Stimulated activated CD8-positive, alpha-beta memory T cell treated with anti-CD3 and anti-CD28 coated beads, Interleukin-15, amount 100 ng/mL, for 48 hours (primary cell): Measurements from ENCODE around the gene KLF2.

Experiments used
- DNase-seq, 2 donors: peaks; one replicate each; pipeline ENCODE4 v3.0.0-alpha.2; 2020; ENCODE audit warnings: low read depth in 2 of 2

KLF2 gene

DNA sequence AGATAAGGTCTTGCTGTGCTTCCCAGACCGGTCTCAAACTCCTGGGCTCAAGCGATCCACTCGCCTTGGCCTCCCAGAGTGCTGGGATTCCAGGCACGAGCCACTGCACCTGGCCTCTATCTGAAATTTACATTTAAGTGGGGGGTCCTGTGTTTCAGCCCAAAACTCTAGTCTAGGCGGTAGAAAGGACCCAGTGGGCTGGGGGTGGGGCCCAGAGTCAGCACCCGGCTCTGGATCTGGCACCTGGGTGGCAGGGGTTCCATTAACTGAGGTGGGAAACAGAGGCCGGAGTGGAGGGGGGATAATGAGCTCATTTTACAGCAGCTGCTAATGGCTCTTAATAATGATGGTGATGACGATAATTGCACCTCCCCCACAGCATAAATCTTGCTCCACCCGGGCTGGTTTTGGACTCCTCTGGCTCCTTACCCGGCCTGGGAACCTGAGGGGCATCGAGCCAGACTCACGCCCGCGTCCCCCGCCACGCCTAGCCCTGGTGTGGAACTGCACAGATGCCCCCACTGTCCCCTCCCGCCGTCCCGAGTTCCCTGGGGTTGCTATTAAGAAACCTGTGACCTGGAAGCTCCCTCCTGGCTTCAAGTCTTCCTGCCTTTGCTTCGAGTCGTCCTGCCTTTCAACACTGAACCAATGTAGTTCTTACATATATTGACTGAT, 17.8 kb upstream of the KLF2 start:
- DNase-seq = no peak

DNA sequence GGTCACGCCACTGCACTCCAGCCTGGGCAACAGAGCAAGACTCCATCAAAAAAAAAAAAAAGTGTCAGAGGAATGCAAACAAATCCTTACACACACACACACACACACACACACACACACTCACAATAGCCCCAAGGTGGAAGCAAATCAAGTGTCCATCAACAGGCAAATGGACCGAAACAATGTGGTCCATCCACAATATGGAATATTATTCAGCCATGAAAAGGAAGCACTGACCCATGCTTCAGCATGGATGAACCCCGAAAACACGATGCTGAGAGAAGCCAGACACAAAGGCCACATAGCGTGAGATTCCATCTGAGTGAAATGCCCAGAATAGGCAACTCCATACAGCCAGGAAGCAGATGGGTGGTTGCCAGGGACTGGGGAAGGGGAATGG, 16.5 kb upstream of the KLF2 start:
- DNase-seq = no peak

DNA sequence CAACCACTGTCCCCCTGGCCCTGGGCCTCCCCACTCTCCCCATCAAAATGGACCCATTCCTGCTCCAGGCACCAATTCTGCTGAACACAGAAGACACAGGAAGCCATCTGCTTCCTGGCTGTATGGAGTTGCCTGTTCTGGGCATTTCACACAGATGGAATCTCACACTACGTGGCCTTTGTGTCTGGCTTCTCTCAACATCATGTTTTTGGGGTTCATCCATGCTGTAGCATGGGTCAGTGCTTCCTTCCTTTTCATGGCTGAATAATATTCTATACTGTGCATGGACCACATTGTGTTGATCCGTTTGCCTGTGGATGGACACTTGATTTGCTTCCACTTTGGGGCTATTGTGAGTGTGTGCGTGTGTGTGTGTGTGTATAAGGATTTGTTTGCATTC, 15.0 kb upstream of the KLF2 start:
- no peak for DNase-seq

DNA sequence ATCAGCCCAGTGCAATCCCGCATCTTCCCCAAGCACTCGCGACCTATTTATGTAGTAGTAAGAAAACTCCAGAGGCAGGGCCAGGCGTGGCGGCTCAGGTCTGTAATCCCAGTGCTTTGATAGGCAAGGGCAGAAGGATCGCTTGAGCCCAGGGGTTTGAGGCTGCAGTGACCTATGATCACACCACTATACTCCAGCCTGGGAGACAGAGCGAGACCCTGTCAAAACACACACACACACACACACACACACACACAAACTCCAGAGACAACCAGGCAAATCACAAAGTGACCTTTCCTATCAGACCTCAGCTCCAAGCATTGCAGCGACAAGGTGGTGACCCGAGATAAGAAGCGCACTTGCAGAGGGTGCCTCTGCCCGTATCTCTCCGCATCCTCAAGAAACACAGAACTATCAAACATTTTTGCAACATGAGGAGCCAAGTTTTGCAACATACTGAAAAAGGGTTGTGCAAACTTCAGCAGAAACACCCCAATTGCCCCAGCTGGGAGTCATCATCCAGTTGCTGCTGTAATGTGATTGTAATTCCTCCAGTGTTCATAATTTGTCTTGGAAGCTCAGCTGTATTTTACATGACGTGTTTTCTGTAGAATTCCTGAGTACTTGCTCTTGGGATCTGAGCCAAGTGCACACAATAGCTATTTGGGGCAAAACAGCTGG, 8.7 kb upstream of the KLF2 start:
- DNase-seq = no peak

DNA sequence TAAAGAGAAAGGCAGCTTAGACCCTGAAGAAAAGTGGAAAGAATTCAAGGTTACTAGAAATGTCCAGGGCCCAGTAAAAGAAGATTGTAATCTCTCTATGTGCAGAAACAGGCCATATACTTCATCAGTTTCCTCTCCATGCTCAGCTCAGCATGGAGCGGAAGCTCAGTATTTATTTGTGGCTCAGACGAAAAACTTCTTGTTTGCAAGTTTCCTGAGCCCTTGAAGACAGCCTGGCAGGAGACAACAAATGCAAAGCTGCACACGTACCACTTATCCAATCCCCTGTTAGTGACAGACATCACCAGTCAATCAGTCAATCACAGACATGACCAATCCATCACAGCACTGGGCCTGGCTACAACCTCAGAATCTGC, 8.1 kb upstream of the KLF2 start:
- no peak for DNase-seq

DNA sequence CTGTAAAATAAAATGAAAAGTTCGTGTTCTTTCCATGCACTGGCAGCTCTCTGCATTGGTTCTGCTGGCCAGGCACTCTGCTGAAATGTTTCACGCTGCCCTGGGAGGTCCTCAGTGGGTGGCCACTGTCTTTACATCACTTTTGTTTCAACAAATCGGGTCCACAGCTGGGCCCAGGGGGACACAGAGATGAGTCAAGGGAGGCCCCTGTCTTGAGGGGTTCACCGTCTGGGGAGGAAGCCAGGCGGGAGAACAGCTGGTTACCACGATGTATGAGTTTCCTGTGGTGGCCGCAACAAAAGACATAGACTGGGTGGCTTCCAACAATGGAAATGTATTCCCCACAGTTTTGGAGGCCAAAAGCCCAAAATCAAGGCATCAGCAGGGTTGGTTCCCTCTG, 5.1 kb upstream of the KLF2 start:
- no peak for DNase-seq

DNA sequence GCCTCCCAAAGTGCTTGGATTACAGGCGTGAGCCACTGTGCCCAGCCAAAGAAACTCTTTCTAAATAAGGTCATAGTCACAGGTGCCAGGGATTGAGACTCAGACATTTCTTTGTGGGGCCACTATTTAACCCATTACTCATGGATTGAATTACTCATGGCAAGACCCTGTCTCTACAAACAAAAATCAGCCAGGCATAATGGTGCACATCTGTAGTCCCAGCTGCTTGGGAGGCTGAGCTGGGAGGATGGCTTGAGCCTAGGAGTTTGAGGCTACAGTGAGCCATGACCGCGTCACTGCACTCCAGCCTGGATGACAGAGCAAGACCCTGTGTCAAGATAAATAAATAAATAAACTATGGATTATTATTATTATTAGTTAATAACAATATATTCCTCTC, 3.6 kb upstream of the KLF2 start:
- no peak for DNase-seq

DNA sequence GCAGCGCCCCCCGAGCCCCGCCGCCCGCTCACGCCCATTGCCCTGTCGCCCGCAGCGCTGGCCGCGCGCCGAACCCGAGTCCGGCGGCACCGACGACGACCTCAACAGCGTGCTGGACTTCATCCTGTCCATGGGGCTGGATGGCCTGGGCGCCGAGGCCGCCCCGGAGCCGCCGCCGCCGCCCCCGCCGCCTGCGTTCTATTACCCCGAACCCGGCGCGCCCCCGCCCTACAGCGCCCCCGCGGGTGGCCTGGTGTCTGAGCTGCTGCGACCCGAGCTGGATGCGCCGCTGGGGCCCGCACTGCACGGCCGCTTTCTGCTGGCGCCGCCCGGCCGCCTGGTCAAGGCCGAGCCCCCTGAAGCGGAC, 518 bp downstream of the KLF2 start:
- no peak for DNase-seq

DNA sequence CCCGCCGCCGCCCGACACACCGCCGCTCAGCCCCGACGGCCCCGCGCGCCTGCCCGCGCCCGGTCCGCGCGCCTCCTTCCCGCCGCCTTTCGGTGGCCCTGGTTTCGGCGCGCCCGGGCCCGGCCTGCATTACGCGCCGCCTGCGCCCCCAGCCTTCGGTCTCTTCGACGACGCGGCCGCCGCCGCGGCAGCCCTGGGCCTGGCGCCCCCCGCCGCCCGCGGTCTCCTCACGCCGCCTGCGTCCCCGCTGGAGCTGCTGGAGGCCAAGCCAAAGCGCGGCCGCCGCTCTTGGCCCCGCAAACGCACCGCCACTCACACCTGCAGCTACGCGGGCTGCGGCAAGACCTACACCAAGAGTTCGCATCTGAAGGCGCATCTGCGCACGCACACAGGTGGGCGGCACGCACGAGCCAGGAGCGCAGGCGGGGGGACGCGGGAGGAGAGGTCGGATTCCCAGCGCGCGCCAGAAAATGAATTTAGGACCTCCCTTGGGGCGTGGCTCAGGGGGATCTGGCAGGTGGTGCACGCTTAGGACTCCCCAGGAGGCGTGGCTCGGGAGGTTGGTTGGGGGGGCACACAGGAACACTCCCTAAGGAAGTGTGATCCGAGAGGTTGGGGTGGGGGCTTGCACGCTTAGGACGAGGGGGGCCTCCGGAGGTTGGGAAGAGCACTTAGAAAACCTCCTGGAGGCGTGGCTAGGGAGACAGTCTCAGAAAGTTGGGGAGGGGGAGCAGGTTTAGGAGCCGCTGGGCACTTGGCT, 1.2 kb downstream of the KLF2 start:
- DNase-seq = no peak

DNA sequence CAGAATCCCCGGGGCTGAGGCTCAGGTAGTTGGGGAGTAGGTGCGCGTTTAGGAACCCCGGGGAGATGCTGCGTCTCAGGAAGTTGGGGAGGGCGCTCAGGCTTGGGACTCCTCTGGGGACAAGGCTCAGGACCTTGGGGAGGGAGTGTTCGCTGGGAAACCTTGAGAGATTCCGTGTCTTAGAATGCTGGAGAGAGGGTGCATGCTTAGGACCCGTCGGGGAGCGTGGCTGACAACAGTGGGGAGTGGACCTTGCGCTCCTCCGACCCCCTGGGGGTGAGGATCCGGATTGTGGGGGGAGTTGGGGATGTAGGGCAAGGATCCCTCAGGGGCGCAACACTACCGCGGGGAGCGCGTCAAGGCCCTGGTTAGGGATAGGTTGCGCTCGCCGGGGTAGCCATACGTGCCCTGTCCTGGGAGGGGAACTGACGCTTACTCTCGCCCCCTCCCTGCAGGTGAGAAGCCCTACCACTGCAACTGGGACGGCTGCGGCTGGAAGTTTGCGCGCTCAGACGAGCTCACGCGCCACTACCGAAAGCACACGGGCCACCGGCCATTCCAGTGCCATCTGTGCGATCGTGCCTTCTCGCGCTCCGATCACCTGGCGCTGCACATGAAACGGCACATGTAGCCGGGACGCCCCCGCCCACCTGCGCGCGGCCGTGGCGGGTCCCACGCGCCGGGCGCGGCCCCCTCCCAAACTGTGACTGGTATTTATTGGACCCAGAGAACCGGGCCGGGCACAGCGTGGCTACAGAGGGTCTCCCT, 2.0 kb downstream of the KLF2 start:
- DNase-seq = no peak

DNA sequence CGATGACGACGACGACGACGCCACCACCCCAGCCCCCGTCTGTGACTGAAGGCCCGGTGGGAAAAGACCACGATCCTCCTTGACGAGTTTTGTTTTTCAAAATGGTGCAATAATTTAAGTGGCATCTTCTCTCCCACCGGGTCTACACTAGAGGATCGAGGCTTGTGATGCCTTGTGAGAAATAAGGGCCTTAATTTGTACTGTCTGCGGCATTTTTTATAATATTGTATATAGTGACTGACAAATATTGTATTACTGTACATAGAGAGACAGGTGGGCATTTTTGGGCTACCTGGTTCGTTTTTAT, 2.5 kb downstream of the KLF2 start:
- no peak for DNase-seq

DNA sequence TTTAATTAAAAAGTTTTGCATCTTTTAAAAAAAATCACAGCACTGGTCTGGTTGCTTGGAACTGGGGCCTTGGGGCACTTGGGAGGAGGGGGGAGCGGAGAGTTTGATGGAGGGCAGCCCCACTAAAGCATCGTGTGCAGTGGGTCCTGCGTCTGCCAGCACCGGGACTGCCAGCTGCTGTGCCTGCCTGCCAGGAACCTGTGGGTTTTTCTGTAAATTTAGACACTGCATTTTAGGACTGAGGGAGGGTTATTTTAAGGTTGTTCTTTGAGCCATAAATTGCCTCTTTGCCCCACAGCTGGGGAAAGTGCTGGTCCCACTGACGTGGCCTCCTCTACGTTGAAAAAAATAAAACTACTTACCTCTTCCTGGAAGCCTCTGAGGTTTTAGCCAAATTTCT, 2.9 kb downstream of the KLF2 start:
- DNase-seq = no peak

DNA sequence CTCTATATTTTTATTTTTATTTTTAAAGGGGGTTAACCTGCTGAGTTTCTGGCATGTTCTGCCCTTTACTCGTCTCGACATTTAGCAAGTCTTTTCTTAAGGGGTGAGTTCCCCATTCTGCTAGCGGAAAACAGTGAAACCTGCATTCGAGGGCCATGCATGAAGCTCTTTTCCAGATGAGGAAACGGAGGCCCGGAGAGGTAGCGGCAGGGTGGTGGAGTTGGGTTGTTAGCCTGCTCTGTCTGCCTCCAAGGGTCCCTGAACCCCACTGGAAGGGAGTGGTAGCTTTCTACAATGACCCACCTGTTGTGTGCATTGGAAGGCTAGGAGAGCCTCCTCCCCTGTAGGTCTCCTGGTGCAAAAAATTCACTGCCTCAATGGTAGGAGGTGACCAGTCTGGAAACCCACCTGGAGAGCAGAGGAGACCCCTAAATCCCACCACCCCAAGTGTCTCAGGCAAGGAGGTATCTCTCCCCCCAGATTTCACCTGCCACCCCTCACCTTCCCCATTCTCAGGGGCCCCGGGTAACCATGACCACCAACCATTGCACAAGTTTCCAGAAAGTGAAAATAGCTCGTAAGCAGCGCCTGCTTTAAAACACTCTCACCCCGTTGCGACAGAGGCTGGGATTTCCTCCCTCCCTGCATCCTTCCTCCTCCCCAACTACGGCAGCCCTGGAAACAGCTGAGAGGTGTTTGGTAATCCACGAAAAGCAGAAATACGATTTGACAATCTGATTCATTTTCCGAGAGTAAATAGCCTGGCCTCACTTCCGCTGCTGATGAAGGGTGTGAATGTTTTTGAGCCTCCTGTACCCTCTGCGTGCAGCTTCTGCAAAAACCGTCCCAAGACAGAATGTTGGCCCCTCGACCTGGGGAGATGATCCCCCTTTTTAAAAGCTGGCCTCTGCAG, 3.5 kb downstream of the KLF2 start:
- no peak for DNase-seq

DNA sequence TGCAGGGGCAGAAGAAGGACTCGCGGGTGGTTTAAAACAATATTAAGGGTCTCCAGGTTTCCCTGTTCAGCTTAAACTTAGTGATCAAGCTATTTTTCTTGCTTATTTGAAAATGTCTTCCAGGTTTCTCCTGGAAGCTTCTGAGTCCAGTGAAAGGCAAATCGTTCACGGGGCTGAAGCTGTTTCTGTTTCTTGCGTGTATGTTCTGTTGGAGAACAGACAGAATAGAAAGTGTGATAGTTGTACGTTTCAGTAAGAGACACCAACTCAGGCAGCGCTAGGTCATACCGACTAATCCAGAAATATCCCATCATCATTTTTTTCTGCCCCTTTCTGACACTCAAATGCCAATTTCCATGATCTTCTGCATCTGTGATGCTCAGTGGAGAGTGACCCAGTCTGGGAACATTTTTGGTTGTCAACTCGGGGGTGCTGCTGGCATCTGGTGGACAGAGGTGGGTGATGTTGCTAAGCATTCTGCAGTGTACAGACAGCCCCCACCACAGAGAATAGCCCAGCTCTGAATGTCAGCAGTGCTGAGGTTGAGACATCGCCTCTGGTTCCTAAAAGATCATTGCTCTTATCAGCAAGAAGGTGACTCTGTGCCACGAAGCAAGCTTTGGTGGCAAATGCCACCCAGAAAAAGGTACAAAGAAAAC, 4.3 kb downstream of the KLF2 start:
- DNase-seq = no peak

DNA sequence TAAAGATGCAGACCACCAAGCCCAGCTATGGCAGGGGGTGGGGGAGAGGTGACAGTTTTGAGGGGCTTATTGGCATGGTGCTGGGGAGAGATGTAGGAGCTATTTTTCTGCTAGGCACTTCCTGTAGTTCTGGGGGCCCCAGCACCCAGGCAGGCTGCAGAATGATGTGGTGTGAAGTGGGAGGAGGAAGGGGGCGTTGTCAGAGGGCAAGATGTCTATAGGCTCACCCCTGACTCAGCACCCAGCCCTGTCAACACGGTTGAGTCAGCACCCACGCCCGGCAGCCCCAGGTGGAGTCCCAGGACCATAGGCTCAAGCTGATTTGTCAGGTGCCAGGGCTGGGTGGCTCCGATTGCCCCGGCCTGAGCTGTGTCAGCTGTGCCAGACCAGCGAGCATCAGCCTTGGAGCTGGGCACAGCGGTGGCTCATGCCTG, 5.8 kb downstream of the KLF2 start:
- peak; percentile 90 to 91 for DNase-seq

DNA sequence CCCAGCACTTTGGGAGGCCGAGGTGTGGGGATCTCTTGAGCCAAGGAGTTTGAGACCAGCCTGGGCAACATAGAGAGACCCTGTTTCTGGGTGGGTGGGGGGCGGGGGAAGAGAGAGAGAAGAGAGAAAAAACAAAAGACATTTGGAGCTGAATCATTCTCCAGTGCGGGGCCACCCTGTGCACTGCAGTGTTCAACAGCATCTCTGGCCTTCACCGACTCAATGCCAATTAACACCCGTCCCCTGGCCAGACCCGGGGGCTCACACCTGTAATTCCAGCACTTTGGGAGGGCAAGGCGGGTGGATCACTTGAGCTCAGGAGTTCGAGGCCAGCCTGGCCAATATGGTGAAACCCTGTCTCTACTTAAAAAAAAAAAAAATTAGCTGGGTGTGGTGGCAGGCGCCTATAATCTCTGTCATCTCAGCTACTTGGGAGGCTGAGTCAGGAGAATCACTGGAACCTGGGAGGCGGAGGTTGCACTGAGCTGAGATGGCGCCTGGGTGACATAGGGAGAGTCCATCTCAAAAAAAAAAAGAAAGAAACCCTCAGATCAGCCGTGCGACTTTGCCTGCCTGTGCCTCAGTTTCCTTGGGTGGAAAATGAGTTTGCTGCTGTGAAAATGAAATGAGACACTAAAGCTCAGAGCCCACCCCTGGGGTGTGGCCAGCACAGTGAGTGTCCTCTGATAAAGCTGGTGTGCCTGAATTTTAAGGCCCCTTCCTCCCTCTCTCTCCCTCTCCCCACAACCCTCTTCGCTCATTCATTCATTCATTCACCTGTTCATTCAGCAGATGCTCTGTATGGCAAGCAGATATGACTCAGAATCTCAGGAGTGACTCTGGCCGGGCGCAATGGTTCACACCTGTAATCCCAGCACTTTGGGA, 6.4 kb downstream of the KLF2 start:
- no peak for DNase-seq

DNA sequence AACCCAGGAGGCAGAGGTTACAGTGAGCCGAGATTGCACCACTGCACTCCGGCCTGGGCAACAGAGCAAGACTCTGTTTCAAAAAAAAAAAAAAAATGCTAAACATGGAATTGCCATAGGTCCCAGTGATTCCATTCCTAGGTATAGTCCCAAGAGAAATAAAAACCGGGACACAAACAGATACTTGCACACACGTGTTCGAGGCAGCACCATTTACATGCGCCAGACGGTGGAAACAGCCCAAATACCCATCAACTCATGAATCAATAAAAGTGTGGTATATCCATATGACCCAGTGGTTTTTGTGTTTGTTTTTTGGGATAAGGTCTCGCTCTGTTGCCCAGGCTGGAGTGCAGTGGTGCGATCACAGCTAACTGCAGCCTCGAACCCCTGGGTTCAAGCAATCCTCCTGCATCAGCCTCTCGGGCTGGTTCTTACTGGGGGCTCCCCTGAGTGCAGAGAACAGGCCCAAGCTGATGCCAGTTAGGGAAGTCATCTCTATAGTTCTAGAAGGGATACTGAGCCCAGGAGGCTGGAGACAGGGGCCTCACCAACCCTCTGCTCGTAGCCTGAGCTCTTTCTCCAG, 8.5 kb downstream of the KLF2 start:
- no peak for DNase-seq

DNA sequence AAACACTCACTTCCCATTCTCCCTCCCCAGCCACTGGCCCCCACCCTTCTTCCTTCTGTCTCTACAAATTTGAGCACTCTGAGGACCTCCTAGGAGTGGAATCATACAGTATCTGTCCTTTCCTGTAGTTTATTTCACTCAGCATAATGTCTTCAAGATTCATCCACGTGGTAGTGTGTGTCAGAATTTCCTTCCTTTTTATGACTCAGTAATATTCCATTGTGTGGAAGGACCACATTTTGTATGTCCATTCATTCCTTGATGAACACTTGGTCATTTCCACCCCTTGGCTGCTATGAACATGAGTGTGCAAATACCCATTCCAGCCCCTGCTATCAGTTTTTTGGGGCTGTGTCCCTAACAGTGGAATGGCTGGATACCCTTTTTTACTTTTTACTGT, 9.8 kb downstream of the KLF2 start:
- DNase-seq = no peak

DNA sequence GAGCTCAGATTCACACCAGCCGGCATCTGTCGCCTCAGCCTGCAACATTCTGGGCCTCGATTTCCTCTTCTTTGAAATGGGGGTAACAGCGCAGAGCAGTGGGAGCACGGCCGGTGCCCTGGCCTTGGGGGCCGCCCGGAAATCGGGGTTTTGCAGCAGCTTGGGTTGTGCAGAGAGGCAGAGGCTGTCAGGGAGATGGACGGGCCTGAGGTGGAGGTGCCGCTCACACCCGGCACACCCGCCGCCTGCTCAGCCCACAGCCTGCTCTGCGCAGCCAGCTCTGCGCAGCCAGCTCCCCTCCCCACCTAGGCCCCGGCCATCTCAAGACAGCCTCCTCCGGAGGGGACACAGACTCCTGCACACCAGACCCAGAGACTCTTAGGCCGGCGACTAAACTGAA, 10.6 kb downstream of the KLF2 start:
- no peak for DNase-seq

DNA sequence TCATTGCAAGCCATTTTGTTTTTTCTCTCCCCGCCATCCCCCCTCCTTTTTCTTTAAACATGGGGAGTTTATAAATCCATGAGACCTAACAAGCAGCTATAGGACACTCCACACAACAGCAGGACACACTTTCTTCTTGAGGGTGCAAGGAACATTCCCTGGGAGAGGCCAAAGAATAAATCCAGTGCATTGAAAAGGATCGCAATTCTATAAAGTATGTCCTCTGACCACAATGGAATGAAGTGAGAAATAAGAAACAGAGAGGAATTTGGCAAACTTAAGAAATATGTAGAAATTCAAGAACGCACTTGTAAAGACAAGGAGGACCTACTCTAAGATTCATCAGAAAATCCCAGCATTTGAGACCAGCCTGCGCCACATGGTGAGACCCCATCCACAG, 11.9 kb downstream of the KLF2 start:
- no peak for DNase-seq
